Measurements from ENCODE around the gene NFATC2IP. TPM values are rescaled to one million over a fixed set of nuclear protein-coding genes. Genes with fewer than 3 reads are reported as not detected.

NFATC2IP gene
- total and polyA plus RNA-seq, 2 of the 4 experiments (the other 2 are of a cell fraction): 10.0 to 29.1 TPM

DNA sequence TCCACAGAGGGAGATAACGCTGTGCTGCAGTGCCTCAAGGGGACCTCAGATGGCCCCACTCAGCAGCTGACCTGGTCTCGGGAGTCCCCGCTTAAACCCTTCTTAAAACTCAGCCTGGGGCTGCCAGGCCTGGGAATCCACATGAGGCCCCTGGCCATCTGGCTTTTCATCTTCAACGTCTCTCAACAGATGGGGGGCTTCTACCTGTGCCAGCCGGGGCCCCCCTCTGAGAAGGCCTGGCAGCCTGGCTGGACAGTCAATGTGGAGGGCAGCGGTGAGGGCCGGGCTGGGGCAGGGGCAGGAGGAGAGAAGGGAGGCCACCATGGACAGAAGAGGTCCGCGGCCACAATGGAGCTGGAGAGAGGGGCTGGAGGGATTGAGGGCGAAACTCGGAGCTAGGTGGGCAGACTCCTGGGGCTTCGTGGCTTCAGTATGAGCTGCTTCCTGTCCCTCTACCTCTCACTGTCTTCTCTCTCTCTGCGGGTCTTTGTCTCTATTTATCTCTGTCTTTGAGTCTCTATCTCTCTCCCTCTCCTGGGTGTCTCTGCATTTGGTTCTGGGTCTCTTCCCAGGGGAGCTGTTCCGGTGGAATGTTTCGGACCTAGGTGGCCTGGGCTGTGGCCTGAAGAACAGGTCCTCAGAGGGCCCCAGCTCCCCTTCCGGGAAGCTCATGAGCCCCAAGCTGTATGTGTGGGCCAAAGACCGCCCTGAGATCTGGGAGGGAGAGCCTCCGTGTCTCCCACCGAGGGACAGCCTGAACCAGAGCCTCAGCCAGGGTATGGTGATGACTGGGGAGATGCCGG is 18.2 kb upstream of the NFATC2IP start:
- Histone ChIP-seq H3K4me2 (ENCODE audit: low read depth, low read length) (no peak overlapping the region), H3K9me1 (ENCODE audit: insufficient read depth, low read length) (no peaks in the 10 kb centered on the region), H4K91ac (ENCODE audit: insufficient read depth, low read depth, low read length) (no peak overlapping the region), H3K23ac (ENCODE audit: low read depth, low read length) (no peak overlapping the region), H3K4me3 (ENCODE audit: insufficient read depth, low read depth, low read length) (no peak overlapping the region), H2BK15ac (ENCODE audit: low read depth, low read length) (no peak overlapping the region), H3K36me3 (ENCODE audit: control insufficient read depth, insufficient read depth, low read length) (no peaks in the 10 kb centered on the region), H3K18ac (ENCODE audit: low read depth, low read length) (no peak overlapping the region), H3K4me1 (ENCODE audit: control insufficient read depth, insufficient read depth, low read length) (no peaks in the 10 kb centered on the region), H2AK9ac (replicated peaks; ENCODE audit: low read depth, low read length, poor library complexity) (no peak overlapping the region), H2BK5ac (ENCODE audit: low read depth, low read length, poor library complexity, severe bottlenecking) (no peak overlapping the region), H2AFZ (replicated peaks; ENCODE audit: low read length, poor library complexity) (no peak overlapping the region), H2AK5ac (ENCODE audit: low read depth, low read length) (no peak overlapping the region), H4K20me1 (ENCODE audit: insufficient read depth, low read length) (no peaks in the 10 kb centered on the region), H3K14ac (replicated peaks; ENCODE audit: low read depth, low read length) (no peak overlapping the region), H2BK120ac (ENCODE audit: low read depth, low read length) (no peak overlapping the region), H3K56ac (ENCODE audit: extremely low read depth, insufficient read depth, low read length) (no peak overlapping the region), H3K4ac (ENCODE audit: low read depth, low read length) (no peak overlapping the region), H4K8ac (ENCODE audit: low read depth in 2 of 2, low read length in 2 of 2) (no peak overlapping the region), H3K79me1 (ENCODE audit: low read depth in 1 of 2, low read length in 2 of 2) (no peaks in the 10 kb centered on the region), H3K9me3 (ENCODE audit: control insufficient read depth, insufficient read depth, low read length) (no peaks in the 10 kb centered on the region), H2BK20ac (ENCODE audit: low read depth, low read length) (no peak overlapping the region), H3K9ac (ENCODE audit: low read depth, low read length) (no peak overlapping the region), H3K27ac (ENCODE audit: insufficient read depth, low read length) (no peak overlapping the region), H4K5ac (ENCODE audit: low read depth, low read length) (no peak overlapping the region), H3K27me3 (ENCODE audit: control insufficient read depth, insufficient read depth, low read length) (peaks cover 7% of the 10 kb centered on the region; the same call in 1 of the 2 replicates)
- no TSS peak for BruUV-seq (replicated peaks)
- ChIA-PET POLR2A (ENCODE audit: unreplicated experiment) (no interaction called here), CTCF (interaction anchor here (1.1 kb wide), 1 partner anchor 12 kb away, joined by 4 read pairs; no protein-coding TSS in a partner anchor)
- in situ Hi-C loops (cut with MboI; ENCODE audit: low sequenced_read_pairs) (no loop called here), dilution Hi-C loops (cut with HindIII; ENCODE audit: low sequenced_read_pairs, unreplicated experiment) (no loop called here), intact Hi-C loops (cut with micrococcal nuclease) (no loop called here)
- 72% methylated on average over 7 of the region's 20 CpGs; no CpG with 5 or more reads in 1 of the 2 experiments for WGBS, 2 experiments (ENCODE audit: extremely low coverage in 2 of 2, insufficient read length in 1 of 2)
- ATAC-seq (ENCODE audit: low read depth) (no peak), DNase-seq (no peak)
- TF ChIP-seq MAFK (IDR thresholded peaks at IDR 0.05; ENCODE audit: low read depth, low read length): no peak
- TF ChIP-seq RFX5 (IDR thresholded peaks at IDR 0.05; ENCODE audit: low read depth, low read length): no peak
- no peak for TF ChIP-seq RCOR1 (IDR thresholded peaks at IDR 0.05; ENCODE audit: insufficient replicate concordance, low read length)
- no peak for TF ChIP-seq SMC3 (IDR thresholded peaks at IDR 0.05; ENCODE audit: low read depth, low read length)
- TF ChIP-seq RAD21 (IDR thresholded peaks at IDR 0.05; ENCODE audit: low read length): no peak
- no peak for TF ChIP-seq CHD1 (IDR thresholded peaks at IDR 0.05; ENCODE audit: low read depth, low read length)
- no peak for TF ChIP-seq NFE2L2 (IDR thresholded peaks at IDR 0.05; ENCODE audit: low read depth, low read length)
- TF ChIP-seq MXI1 (IDR thresholded peaks at IDR 0.05; ENCODE audit: borderline replicate concordance, low read depth, low read length): no peak
- TF ChIP-seq, protein P1, sequence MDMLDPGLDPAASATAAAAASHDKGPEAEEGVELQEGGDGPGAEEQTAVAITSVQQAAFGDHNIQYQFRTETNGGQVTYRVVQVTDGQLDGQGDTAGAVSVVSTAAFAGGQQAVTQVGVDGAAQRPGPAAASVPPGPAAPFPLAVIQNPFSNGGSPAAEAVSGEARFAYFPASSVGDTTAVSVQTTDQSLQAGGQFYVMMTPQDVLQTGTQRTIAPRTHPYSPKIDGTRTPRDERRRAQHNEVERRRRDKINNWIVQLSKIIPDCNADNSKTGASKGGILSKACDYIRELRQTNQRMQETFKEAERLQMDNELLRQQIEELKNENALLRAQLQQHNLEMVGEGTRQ (IDR thresholded peaks at IDR 0.05; ENCODE audit: low read depth, low read length): no peak
- TF ChIP-seq POLR2A (IDR thresholded peaks at IDR 0.05; ENCODE audit: low read depth, low read length): no peak
- TF ChIP-seq, protein P2, sequence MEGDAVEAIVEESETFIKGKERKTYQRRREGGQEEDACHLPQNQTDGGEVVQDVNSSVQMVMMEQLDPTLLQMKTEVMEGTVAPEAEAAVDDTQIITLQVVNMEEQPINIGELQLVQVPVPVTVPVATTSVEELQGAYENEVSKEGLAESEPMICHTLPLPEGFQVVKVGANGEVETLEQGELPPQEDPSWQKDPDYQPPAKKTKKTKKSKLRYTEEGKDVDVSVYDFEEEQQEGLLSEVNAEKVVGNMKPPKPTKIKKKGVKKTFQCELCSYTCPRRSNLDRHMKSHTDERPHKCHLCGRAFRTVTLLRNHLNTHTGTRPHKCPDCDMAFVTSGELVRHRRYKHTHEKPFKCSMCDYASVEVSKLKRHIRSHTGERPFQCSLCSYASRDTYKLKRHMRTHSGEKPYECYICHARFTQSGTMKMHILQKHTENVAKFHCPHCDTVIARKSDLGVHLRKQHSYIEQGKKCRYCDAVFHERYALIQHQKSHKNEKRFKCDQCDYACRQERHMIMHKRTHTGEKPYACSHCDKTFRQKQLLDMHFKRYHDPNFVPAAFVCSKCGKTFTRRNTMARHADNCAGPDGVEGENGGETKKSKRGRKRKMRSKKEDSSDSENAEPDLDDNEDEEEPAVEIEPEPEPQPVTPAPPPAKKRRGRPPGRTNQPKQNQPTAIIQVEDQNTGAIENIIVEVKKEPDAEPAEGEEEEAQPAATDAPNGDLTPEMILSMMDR (conservative IDR thresholded peaks at IDR 0.05; ENCODE audit: low read depth, low read length): no peak
- no peak for TF ChIP-seq CEBPB (IDR thresholded peaks at IDR 0.05; ENCODE audit: low read depth, low read length)
- no peak for TF ChIP-seq FOS (IDR thresholded peaks at IDR 0.05; ENCODE audit: low read depth, low read length)
- no peak for TF ChIP-seq BHLHE40 (IDR thresholded peaks at IDR 0.05; ENCODE audit: low read depth, low read length)
- TF ChIP-seq, protein P3, sequence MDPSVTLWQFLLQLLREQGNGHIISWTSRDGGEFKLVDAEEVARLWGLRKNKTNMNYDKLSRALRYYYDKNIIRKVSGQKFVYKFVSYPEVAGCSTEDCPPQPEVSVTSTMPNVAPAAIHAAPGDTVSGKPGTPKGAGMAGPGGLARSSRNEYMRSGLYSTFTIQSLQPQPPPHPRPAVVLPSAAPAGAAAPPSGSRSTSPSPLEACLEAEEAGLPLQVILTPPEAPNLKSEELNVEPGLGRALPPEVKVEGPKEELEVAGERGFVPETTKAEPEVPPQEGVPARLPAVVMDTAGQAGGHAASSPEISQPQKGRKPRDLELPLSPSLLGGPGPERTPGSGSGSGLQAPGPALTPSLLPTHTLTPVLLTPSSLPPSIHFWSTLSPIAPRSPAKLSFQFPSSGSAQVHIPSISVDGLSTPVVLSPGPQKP (IDR thresholded peaks at IDR 0.05; ENCODE audit: borderline replicate concordance, low read depth, low read length): no peak
